ENCODE measurements around the gene SMIM24. TPM values are rescaled to one million over a fixed set of nuclear protein-coding genes. Genes with fewer than 3 reads are reported as not detected.

The SMIM24 gene
- total and polyA plus RNA-seq, 11 donors, result 0.15 TPM; not detected in 10

GRCh38 chr19:3482507-3483225 lies 2.3 kb upstream of the SMIM24 start:
- TF ChIP-seq POLR2A (IDR thresholded peaks at IDR 0.05), result no peak
- no peak for TF ChIP-seq CTCF (IDR thresholded peaks at IDR 0.05)
- H3K4me3 ChIP-seq, result no peak overlapping the region
- H3K36me3 ChIP-seq, result no peaks in the 10 kb centered on the region
- H3K27ac ChIP-seq, result no peak overlapping the region
- 50 to 72% (median 67%) methylated on average over 27 to 49 of the region's 49 CpGs for WGBS, 4 donors
- DNase-seq, result no peak
- intact Hi-C loops (cut with DNase I), result loop anchor here in 1 of 10 donors (5.0 kb wide), 1 partner anchor 175 kb away; no protein-coding TSS in a partner anchor
- no peaks in the 10 kb centered on the region for H3K9me3 ChIP-seq
- peaks cover 14 to 55% (median 37%) of the 10 kb centered on the region in 9 donors for H3K27me3 ChIP-seq
- no peaks in the 10 kb centered on the region for H3K4me1 ChIP-seq
- ATAC-seq, result no peak

- Histone ChIP-seq H3K27ac (no peak overlapping the region), H3K9me3 (no peaks in the 10 kb centered on the region), H3K36me3 (no peaks in the 10 kb centered on the region), H3K27me3 (peaks cover 14 to 55% (median 37%) of the 10 kb centered on the region in 9 donors), H3K4me1 (no peaks in the 10 kb centered on the region), H3K4me3 (no peak overlapping the region)
- TF ChIP-seq POLR2A (IDR thresholded peaks at IDR 0.05) (no peak), CTCF (IDR thresholded peaks at IDR 0.05) (no peak)
- intact Hi-C loops (cut with DNase I), result loop anchor here in 1 of 10 donors (5.0 kb wide), 1 partner anchor 174 kb away; no protein-coding TSS in a partner anchor
- DNase-seq (no peak), ATAC-seq (no peak)
- WGBS, 4 donors, result 37 to 48% (median 39%) methylated on average over 32 to 38 of the region's 38 CpGs
Observed at GRCh38 chr19:3481241-3482090, 1.1 kb upstream of the SMIM24 start.

GRCh38 chr19:3479834-3480215 lies 500 bp downstream of the SMIM24 start:
- WGBS, 4 donors, result 18 to 61% (median 46%) methylated on average over 7 to 9 of the region's 9 CpGs
- no peak for ATAC-seq
- DNase-seq, result no peak
- H3K4me3 ChIP-seq, result no peak overlapping the region
- H3K36me3 ChIP-seq, result no peaks in the 10 kb centered on the region
- intact Hi-C loops (cut with DNase I), result loop anchor here in 2 of 10 donors (5.0 to 10.0 kb wide), 3 partner anchors 158 to 255 kb away; partner anchors contain the start of gene CELF5 (in 1 of the 2)
- peaks cover 14 to 49% (median 37%) of the 10 kb centered on the region in 9 donors for H3K27me3 ChIP-seq
- H3K4me1 ChIP-seq, result no peaks in the 10 kb centered on the region
- TF ChIP-seq POLR2A (IDR thresholded peaks at IDR 0.05) (no peak), CTCF (IDR thresholded peaks at IDR 0.05) (no peak)
- no peaks in the 10 kb centered on the region for H3K9me3 ChIP-seq
- H3K27ac ChIP-seq, result no peak overlapping the region

Data from heart left ventricle (tissue), 16 donors.